Germinal center (tissue), 1 donor: Measurements from ENCODE around the gene PCGF3.
"Not testable (repeated sequence)": the region's sequence is repeated elsewhere in the genome, so short reads cannot be mapped to it uniquely, and the experiment has no call there.

Source experiments
- DNase-seq: peaks from one replicate; pipeline ENCODE4 v3.0.0; 2012; ENCODE audit warnings: mixed read lengths, low spot score

PCGF3 gene

DNA sequence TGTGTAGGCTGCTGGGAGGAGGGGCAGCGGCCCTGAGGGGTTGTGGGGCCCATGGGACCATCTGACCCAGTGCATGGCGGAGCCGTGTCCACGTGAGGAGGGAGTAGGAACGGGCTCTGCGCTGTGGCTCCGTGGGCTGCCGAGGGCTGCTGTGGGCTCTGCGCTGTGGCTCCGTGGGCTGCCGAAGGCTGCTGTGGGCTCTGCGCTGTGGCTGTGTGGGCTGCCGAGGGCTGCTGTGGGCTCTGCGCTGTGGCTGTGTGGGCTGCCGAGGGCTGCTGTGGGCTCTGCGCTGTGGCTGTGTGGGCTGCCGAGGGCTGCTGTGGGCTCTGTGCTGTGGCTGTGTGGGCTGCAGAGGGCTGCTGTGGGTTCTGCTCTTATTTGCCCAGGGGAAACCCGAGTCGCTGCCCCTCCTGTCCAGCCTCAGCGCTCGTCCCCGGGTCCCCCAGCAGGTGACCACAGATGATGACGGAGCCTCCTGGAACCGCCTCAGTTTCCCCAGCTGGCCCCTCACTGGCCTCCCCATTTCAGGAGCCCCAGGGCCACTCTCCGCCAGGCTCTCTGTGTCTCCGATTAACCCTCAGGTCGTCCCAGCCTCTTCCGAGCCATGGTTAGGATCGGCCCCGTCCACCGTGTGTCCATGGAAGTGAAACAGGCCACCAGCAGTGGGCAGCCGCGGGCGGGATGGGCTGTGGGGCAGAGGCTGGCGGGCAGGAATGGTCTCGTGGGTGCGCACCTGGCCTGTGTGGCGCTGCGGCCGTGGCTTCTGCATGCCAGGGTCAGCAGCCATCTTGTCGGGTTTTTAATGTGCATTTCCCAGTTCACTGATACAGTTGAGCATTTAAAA lies 20.0 kb downstream of the PCGF3 start:
- no peak for DNase-seq

DNA sequence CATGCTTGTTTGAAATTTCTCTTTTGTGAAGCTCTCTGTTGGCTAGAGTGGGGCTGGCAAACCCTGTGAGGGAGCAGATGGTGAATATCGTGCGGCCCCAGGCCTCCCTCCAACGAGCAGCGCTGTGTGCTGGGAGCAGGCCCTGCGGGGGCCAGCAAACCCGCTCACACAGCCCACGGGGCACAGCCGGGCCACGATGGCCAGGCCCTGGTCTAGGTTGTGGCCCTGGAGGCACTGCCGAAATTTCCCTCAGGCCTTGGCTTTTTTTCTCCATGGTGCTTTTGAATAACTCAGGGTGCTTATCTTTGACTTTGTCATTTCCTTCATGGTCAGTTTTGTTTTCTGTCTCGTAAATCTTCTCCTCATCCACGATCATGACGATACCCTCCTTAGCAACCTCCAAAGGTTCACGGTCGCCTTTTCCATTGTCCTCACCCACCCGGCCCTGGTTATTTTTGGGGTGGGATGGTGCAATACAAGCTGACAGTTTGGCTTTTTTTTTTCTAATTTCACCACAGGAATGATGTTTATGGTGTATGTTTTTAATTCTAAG lies 20.7 kb downstream of the PCGF3 start:
- no peak for DNase-seq

DNA sequence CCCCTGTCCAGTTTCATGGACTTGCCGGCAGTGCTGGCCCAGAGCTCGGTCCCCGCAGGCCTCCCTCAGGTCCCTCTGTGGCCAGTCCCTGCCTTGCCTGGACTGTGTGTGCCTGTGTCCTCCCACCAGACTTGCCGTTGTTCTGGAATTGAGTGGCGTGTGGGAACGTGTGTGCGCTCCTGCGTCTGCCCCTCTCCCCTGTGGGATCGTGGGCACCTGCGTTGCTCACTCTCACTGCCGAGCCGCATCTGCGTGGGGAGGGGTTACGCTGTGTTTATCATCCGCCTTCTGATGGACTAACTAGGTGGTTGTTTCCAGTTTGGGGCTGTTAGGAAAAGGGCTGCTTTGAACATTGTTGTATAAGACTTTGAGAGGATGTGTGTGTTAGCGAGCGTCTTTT lies 21.2 kb downstream of the PCGF3 start:
- DNase-seq: no peak

- DNase-seq: no peak
These were observed 21.9 kb downstream of the PCGF3 start for GRCh38 chr4:727576-727975.

- no peak for DNase-seq
These were observed 24.0 kb downstream of the PCGF3 start for GRCh38 chr4:729336-730315.

- DNase-seq: no peak
These were observed 24.9 kb downstream of the PCGF3 start for GRCh38 chr4:730511-730910.

DNA sequence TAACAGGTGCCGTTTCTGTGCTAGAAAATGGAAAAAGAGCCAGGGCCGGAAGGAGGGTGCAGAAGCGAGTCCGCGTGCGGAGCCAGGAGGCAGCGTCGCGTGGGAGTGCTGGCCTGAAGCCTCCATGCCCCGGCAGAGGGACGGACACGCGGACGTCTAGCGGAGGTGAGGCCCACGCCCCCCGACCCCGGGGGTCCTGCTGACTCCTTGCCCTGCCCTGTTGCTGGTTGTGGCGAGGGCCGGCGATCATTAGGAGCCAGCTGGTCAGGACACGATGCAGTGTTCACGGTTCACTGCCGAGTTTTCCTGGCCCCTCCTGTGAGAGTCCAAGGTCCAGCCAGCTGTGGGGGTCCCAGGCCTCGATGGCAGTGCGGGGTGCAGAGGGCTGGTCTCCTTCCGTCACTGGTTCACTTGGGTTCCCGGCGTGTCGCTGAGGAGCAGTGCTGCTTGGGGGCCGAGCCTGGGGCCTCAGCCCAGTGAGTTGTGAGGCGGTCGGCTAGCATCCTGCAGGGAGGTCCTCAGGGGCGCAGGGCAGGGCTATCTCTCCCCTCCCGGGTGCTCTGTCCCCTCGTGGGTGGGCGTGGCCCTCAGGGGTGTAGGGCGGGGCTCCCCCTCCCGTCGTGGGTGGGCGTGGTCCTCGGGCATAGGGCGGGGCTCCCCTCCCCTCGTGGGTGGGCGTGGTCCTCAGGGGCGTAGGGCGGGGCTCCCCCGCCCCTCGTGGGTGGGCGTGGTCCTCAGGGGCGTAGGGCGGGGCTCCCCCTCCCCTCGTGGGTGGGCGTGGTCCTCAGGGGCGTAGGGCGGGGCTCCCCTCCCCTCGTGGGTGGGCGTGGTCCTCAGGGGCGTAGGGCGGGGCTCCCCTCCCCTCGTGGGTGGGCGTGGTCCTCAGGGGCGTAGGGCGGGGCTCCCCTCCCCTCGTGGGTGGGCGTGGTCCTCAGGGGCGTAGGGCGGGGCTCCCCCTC lies 25.6 kb downstream of the PCGF3 start:
- DNase-seq: not testable (repeated sequence)

DNA sequence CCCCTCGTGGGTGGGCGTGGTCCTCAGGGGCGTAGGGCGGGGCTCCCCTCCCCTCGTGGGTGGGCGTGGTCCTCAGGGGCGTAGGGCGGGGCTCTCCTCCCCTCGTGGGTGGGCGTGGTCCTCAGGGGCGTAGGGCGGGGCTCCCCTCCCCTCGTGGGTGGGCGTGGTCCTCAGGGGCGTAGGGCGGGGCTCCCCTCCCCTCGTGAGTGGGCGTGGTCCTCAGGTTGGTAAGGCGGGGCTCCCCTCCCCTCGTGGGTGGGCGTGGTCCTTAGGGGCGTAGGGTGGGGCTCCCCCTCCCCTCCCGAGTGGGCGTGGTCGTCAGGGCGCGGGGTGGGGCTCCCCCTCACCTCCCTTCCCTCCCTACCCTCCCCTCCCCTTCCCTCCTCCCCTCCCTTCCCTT lies 26.3 kb downstream of the PCGF3 start:
- not testable (repeated sequence) for DNase-seq

DNA sequence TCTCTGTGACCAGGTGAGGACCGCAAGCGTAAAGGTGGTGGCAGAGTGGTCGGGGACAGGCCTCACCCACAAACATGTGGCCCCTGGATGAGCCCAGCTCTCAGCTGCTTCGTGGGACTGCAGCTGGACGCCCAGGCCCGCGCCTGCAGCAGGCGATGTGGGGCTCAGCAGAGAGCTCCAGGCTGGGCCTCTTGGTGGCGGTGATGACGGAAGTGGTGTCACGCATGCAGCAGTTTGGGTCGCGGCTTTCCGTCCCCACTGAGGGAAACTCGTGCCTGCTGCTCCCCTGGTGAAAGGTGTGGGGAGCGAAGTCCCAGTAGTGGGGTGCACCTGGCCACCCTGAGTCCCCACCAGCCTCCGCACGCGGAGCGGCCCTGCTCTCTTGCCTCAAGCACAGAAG lies 26.9 kb downstream of the PCGF3 start:
- DNase-seq: no peak

DNA sequence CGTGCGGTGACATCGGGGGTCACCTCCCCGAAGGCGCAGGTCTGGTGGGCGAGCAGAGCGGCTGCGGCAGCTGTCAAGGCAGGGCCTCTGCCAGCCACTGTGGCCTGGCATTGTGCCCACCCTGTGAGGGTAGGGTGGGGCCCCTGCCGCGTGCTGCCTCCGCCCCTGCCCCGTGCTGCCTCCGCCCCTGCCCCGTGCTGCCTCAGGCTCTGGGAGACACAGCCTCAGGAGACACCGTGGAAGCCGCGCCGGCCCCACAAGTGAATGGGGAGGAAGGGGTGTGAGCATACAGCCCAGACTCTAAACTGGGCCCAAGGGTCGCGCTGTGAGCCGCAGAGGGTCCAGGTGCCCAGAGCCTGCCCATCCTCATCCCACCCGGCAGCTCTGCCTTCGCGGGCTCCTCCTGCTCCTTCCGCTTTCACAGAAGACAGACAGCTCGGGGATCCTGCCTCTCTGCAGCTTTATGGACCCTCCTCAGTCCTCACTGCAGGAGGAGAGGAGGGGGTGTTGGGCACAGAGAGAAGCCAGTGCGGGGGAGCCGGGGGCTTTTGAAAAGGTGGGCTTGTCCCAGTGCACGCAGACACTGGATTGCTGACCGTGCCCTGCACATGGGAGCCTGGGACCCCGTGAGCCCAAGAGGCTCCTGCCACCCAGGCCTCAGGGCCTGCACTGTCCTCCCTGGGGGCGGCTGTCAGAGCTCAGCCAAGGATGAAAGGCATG lies 27.4 kb downstream of the PCGF3 start:
- no peak for DNase-seq

GRCh38 chr4:733631-733980 lies 28.0 kb downstream of the PCGF3 start:
- no peak for DNase-seq

- no peak for DNase-seq
These were observed 28.4 kb downstream of the PCGF3 start for GRCh38 chr4:734075-734474.

GRCh38 chr4:734951-735350 lies 29.3 kb downstream of the PCGF3 start:
- no peak for DNase-seq

DNA sequence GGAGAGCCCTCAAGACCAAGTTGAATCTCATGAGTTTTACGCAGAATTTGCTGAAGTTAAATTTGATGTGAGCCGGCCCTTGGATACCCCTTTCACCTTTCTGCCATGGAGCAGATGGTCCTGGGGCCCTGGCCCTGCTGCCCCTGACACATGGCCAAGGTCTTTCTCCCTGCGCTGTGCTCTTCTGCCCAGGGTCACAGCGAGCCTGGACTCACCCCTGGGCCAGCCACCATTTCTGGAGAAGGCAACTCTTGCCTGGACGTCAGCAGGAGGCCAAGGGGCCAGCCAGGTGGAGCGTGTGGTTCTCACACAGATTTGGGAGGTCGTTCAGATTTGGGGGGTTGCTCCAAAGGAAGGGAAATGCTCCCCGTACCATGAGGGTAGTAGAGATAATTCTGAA lies 30.0 kb downstream of the PCGF3 start:
- DNase-seq: no peak

DNA sequence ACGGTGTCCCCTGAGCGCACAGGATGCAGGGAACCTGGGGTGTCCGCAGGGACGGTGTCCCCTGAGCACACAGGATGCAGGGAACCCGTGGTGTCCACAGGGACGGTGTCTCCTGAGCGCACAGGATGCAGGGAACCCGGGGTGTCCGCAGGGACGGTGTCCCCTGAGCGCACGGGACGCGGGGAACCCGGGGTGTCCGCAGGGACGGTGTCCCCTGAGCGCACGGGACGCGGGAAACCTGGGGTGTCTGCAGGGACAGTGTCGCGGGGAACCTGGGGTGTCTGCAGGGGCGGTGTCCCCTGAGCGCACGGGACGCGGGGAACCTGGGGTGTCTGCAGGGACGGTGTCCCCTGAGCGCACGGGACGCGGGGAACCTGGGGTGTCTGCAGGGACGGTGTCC lies 30.9 kb downstream of the PCGF3 start:
- DNase-seq: not testable (repeated sequence)

DNA sequence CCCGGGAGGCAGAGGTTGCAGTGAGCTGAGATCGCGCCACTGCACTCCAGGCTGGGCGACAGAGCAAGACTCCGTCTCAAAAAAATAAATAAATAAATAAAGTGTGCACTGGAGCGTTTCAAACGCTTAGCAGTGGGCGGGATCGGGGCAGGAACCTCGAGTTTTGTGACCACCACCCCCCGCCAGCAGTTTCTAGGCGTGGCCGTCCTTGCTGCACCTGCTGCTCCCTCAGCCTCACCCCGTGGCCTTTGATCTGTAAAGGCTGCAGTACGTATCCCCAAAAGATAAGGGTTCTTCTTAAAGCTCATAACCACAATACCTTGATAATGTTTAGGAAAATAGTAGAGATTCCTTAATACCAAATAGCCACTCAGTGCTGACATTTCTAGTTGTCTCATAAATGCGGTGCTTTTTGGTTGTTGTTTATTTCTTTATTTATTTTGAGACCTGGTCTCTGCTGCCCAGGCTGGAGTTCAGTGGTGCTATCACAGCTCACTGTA lies 33.2 kb downstream of the PCGF3 start:
- DNase-seq: no peak

GRCh38 chr4:739569-739968 lies 33.9 kb downstream of the PCGF3 start:
- DNase-seq: no peak

- DNase-seq: no peak
These were observed 34.4 kb downstream of the PCGF3 start for GRCh38 chr4:740011-740410.

DNA sequence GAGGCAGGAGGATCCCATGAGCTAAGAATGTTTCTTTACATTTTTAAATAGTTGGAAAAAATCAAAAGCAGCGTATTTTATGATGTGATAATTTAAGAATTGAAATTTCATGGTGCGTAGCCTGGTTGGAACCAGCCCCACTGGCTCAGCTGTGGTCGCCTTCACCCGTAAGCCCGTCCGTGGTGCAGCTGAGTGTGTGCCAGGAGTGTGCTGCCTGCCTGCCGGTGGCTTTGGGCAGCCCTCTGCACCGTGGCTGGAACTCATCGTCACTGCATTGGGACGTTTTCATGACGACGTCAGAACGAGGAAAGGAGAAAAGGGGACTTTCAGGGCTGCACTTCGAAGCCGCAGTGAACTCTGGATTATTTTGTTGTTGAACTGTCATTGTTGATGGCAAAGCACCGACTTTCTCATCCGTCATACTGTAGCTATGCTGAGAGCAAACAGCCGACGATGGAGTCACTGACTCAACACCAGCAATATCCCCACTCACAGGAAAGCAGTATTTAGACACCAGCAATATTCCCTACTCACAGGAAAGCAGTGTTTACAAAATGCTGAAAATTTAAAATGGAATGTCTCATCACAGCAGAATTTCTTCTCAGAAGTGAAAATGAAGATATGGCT lies 35.1 kb downstream of the PCGF3 start:
- DNase-seq: no peak

DNA sequence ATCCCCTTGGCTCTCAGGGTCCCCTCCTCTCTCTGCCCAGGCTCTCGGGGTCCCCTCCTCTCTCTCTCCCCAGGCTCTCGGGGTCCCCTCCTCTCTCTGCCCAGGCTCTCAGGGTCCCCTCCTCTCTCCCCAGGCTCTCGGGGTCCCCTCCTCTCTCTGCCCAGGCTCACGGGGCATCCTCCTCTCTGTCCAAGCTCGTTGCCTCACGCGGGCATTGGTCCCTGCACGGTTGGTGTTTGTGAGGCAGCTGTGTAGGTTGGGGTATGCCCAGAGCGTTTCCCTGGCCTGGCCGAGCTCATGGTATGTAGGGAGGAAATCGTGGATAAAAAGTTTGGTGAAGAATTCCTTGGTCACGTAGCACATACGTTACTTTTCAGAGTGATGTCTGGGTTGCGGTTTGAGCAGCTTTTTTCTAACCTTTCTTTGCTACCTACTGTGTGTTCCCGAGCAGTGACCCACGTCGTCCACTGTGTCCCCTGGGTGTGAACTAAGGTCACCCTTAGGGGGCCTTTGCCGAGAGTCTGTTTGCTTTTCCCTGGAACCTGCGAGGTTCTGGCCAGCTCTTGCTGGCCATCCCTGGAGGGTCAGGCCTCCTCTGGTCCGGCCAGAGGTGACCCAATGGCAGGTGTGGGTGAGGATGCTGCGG lies 36.6 kb downstream of the PCGF3 start:
- DNase-seq: no peak
